Thymus (tissue), 11 donors: ENCODE results near the gene ZNF48. TPM values are rescaled to one million over a fixed set of nuclear protein-coding genes. Genes with fewer than 3 reads are reported as not detected.
A peak's percentile ranks its signal among the peaks of the same experiment; 100 is the strongest.

Experiments
- DNase-seq, 9 donors: peaks; one replicate each; pipeline ENCODE4 v3.0.0-alpha.2; 2013; ENCODE audit warnings: low spot score in 9 of 9, low read depth in 6 of 9, missing footprints in 1 of 9
- H3K27ac ChIP-seq, 2 donors: one replicate each; pipeline ENCODE4 v1.5.1; 2013; ENCODE audit warnings: control low read depth in 1 of 2, low read depth in 1 of 2, low read length in 1 of 2, mild to moderate bottlenecking in 1 of 2, moderate library complexity in 1 of 2
- H3K27me3 ChIP-seq, 2 donors: one replicate each; pipeline ENCODE4 v1.5.1; 2013; ENCODE audit warnings: low read length in 1 of 2; ENCODE audit not compliant: control insufficient read depth in 2 of 2, insufficient read depth in 1 of 2
- H3K36me3 ChIP-seq, 2 donors: one replicate each; pipeline ENCODE4 v1.5.1; 2013; ENCODE audit warnings: low read length in 1 of 2, mild to moderate bottlenecking in 1 of 2, moderate library complexity in 1 of 2; ENCODE audit not compliant: control insufficient read depth in 2 of 2, insufficient read depth in 2 of 2
- H3K4me1 ChIP-seq, 2 donors: one replicate each; pipeline ENCODE4 v1.5.1; 2013; ENCODE audit warnings: low read length in 2 of 2; ENCODE audit not compliant: control insufficient read depth in 2 of 2, insufficient read depth in 2 of 2
- H3K4me3 ChIP-seq, 2 donors: one replicate each; pipeline ENCODE4 v1.5.1; 2013; ENCODE audit warnings: low read length in 2 of 2, control low read depth in 1 of 2, mild to moderate bottlenecking in 1 of 2
- H3K9me3 ChIP-seq, 2 donors: one replicate each; pipeline ENCODE4 v1.5.1; 2013; ENCODE audit warnings: low read length in 1 of 2, mild to moderate bottlenecking in 1 of 2; ENCODE audit not compliant: control insufficient read depth in 2 of 2, insufficient read depth in 1 of 2
- WGBS: extraction: QIAGEN DNeasy Blood & Tissue Kit; methylation state at CpG from one replicate; pipeline ENCODE4 v1.1.7; 2013; 5-methylcytosine and 5-hydroxymethylcytosine counted together
- polyA plus RNA-seq: library from polyadenylated mRNA; stranded (reverse); fragments of 200-250 nt; gene quantifications from one replicate; pipeline ENCODE4 v1.2.3, GENCODE V29; 2013
- total RNA-seq: library from RNA; stranded (reverse); fragments of 120-200 nt; gene quantifications from one replicate; pipeline ENCODE4 v1.2.4, GENCODE V29; 2013
- donor health status: healthy.

The ZNF48 gene
- total and polyA plus RNA-seq, 2 donors = 5.9 to 12.9 TPM

GRCh38 chr16:30407102-30407803 is 12.0 kb downstream of the ZNF48 start, which contains the start of gene ZNF771:
Gene ZNF771, plus strand, starts transcription at chr16:30407606. Its CDS starts 448 bp downstream, at chr16:30408054.
- Histone ChIP-seq H3K27me3 (no peaks in the 10 kb centered on the region), H3K4me3 (peak within 1 kb of the TSS; percentile 61 to 76), H3K36me3 (peaks cover 3 to 13% of the 10 kb centered on the region in 2 donors), H3K27ac (peak within 1 kb of the TSS; percentile 53 to 87), H3K9me3 (no peaks in the 10 kb centered on the region), H3K4me1 (peaks cover 9 to 25% of the 10 kb centered on the region in 2 donors)
- WGBS = under 1% methylated on average over 65 of the region's 65 CpGs
- peak in 6 of 9 donors; percentile 64 to 87 (median 71) for DNase-seq

- peak overlapping the region; percentile 61 to 76 for H3K4me3 ChIP-seq
- no peaks in the 10 kb centered on the region for H3K27me3 ChIP-seq
- DNase-seq = no peak
- H3K27ac ChIP-seq = peak overlapping the region in 1 of 2 donors; percentile 74
- no peaks in the 10 kb centered on the region for H3K9me3 ChIP-seq
- peaks cover 3 to 16% of the 10 kb centered on the region in 2 donors for H3K36me3 ChIP-seq
- WGBS = 25% methylated on average over 18 of the region's 19 CpGs
- peaks cover 9 to 25% of the 10 kb centered on the region in 2 donors for H3K4me1 ChIP-seq
These were observed 12.7 kb downstream of the ZNF48 start for GRCh38 chr16:30407804-30408534.

- Histone ChIP-seq H3K27me3 (no peaks in the 10 kb centered on the region), H3K9me3 (no peaks in the 10 kb centered on the region), H3K4me3 (no peak overlapping the region), H3K4me1 (peaks cover 9 to 25% of the 10 kb centered on the region in 2 donors), H3K27ac (peak overlapping the region in 1 of 2 donors; percentile 10), H3K36me3 (peaks cover 3 to 20% of the 10 kb centered on the region in 2 donors)
- 65% methylated on average over 15 of the region's 15 CpGs for WGBS
- DNase-seq = peak in 8 of 9 donors; percentile 65 to 93 (median 86)
These were observed 14.2 kb downstream of the ZNF48 start for GRCh38 chr16:30409125-30410060.

DNA sequence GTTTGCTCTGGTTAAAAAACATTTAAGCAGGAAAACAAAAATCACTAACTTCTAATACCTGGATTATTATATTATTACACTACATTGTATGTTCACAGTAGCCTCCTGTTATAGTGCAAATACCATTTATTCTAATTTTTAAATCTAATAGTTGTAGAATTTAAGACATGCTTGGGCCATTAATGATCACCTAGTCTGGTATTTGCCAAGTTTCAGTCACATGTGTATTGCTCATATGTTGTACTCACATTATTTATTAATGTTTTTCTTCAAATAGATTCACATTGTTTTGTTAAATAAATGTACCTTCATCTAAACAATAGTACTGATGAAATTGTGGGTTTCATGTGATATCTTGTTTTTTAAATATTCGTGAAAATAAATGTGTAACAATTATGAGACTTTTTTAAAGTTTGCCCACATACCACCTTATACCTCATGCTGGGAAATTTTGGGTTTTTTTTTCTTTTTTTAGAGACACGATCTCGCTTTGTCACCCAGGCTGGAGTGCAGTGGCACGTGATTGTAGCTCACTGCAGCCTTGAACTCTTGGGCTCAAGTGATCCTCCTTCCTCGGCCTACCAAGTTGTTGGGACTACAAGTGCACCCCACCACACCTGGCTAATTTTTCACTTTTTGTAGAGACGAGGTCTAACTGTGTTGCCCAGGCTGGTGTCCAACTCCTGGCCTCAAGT is 18.0 kb downstream of the ZNF48 start:
- DNase-seq = no peak
- H3K27me3 ChIP-seq = no peaks in the 10 kb centered on the region
- peaks cover 11 to 16% of the 10 kb centered on the region in 2 donors for H3K4me1 ChIP-seq
- H3K4me3 ChIP-seq = no peak overlapping the region
- H3K9me3 ChIP-seq = no peaks in the 10 kb centered on the region
- H3K36me3 ChIP-seq = peaks cover 3 to 20% of the 10 kb centered on the region in 2 donors
- H3K27ac ChIP-seq = no peak overlapping the region
- 98% methylated on average over 6 of the region's 6 CpGs for WGBS

DNA sequence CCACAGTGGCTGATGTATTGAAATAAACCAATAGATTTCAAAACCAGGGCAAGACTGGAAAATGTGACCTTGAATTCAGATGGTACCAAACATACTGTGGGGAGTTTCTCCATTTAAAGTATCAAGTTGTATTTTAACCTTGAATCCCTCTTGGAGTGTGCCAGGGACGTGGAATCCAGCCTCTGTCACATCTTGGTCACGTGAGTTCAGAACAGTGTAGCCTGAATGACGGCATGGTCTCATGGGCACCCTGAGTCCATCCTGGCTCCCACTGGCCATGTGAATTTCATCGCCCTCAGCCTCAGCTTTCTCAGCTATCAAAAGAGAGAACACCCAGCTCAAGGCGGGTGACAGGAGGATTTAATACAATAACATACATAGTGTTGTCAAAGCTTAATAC is 18.9 kb downstream of the ZNF48 start:
- H3K27ac ChIP-seq = no peak overlapping the region
- no peak for DNase-seq
- no peaks in the 10 kb centered on the region for H3K27me3 ChIP-seq
- peaks cover 3 to 20% of the 10 kb centered on the region in 2 donors for H3K36me3 ChIP-seq
- no peak overlapping the region for H3K4me3 ChIP-seq
- peaks cover 9 to 18% of the 10 kb centered on the region in 2 donors for H3K4me1 ChIP-seq
- 97% methylated on average over 5 of the region's 5 CpGs for WGBS
- no peaks in the 10 kb centered on the region for H3K9me3 ChIP-seq

GRCh38 chr16:30416047-30416603 is 20.9 kb downstream of the ZNF48 start:
- H3K27me3 ChIP-seq = no peaks in the 10 kb centered on the region
- WGBS = 97% methylated on average over 4 of the region's 4 CpGs

DNA sequence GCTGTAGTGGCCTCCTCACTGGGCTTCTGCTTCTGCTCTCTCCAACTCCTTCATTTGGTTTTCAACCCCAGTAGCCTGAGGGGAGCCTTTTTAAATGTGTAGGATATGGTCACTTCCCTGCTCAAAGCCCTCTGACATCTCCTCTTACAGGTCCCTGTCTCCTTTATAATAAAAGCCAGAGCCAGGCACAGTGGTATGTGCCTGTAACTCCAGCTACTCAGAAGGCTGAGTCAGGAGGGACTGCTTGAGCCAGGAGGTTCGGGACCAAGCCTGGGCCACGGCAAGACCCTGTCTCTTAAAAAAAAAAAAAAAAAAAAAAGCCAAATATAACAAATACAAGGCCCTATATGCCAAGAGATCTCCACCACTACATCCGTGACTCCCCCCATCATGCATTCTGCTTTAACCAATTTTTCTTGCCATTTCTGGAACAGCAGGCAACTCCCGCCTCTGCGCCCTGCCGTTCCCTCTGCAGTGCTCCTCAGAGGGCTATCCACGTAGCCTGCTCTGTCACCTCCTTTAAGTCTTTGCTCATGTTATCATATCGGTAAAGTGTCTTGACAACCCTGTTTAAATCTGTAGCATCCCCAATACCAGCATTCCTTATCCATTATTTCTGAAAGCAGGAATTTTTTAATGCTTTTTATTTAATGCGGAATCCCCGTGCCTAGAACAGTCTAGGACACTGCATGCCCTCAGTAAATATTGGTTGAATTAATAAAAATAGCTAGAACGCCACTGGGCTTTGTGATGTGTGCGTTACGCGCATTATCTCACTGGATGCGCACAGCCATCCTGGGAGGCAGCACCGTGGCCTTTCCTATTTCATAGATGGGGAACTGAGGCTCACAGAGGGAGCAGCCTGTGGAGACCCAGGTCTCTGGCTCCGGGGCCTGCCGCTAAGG is 21.7 kb downstream of the ZNF48 start:
- Histone ChIP-seq H3K27ac (peak overlapping the region in 1 of 2 donors; percentile 87), H3K4me1 (peaks cover 6 to 11% of the 10 kb centered on the region in 2 donors), H3K36me3 (peaks cover 12 to 20% of the 10 kb centered on the region in 2 donors), H3K4me3 (peak overlapping the region; percentile 53 to 63), H3K27me3 (no peaks in the 10 kb centered on the region), H3K9me3 (no peaks in the 10 kb centered on the region)
- no peak for DNase-seq
- 79% methylated on average over 18 of the region's 18 CpGs for WGBS

More at GRCh38 chr16:30416047-30416603, 20.9 kb downstream of the ZNF48 start:
- Histone ChIP-seq H3K4me1 (peaks cover 6 to 11% of the 10 kb centered on the region in 2 donors), H3K4me3 (no peak overlapping the region), H3K9me3 (no peaks in the 10 kb centered on the region), H3K36me3 (peaks cover 9 to 19% of the 10 kb centered on the region in 2 donors), H3K27ac (no peak overlapping the region)
- no peak for DNase-seq
